HEK293 (cell line): ENCODE measurements around the gene TNFAIP8L3.

Experiments
- CTCF ChIP-seq: fragments of 450-650 bp; formaldehyde crosslinking; IDR thresholded peaks from 2 replicates; pipeline ENCODE4 v1.5.1; 2016; ENCODE audit warnings: missing biosample characterization, missing genetic modification characterization
- MYNN ChIP-seq: fragments of 450-650 bp; formaldehyde crosslinking; IDR thresholded peaks from 2 replicates; pipeline ENCODE4 v1.5.1; 2016; ENCODE audit warnings: missing biosample characterization, missing genetic modification characterization, borderline replicate concordance
- REST ChIP-seq: fragments of 450-650 bp; formaldehyde crosslinking; IDR thresholded peaks from 2 replicates; pipeline ENCODE4 v1.5.1; 2016; ENCODE audit warnings: missing biosample characterization, missing genetic modification characterization
- YY1 ChIP-seq: fragments of 450-650 bp; formaldehyde crosslinking; IDR thresholded peaks from 2 replicates; pipeline ENCODE4 v1.5.1; 2018; ENCODE audit warnings: missing biosample characterization, missing genetic modification characterization
- ZBTB7A ChIP-seq: fragments of 450-650 bp; formaldehyde crosslinking; IDR thresholded peaks from 2 replicates; pipeline ENCODE4 v1.5.1; 2016; ENCODE audit warnings: low read depth, missing biosample characterization, missing genetic modification characterization
- ZNF274 ChIP-seq, 2 experiments: fragments of 200-500 bp in 1 of 2; fragments of 450-650 bp in 1 of 2; sonication (Bioruptor generic) in 1 of 2; formaldehyde crosslinking in 1 of 2; IDR thresholded peaks; 2 replicates each; pipeline versions ENCODE4 v1.5.1 to v1.6.1; 2014 to 2016; ENCODE audit warnings: borderline replicate concordance in 1 of 2, inconsistent platforms in 1 of 2, low read length in 1 of 2, missing biosample characterization in 1 of 2, missing genetic modification characterization in 1 of 2
- ZNF398 ChIP-seq: fragments of 450-650 bp; formaldehyde crosslinking; IDR thresholded peaks from 2 replicates; pipeline ENCODE4 v1.5.1; 2017; ENCODE audit warnings: missing biosample characterization, missing genetic modification characterization
- ZXDB ChIP-seq: fragments of 450-650 bp; formaldehyde crosslinking; IDR thresholded peaks from 2 replicates; pipeline ENCODE4 v1.5.1; 2016; ENCODE audit warnings: missing biosample characterization, missing genetic modification characterization

- no peak for TF ChIP-seq ZNF398 (tag by site-specific recombination)
- TF ChIP-seq CTCF (tag by site-specific recombination) = no peak
- TF ChIP-seq YY1 (tag by site-specific recombination) = no peak
- TF ChIP-seq ZXDB = no peak
- no peak for TF ChIP-seq ZNF274 (IDR thresholded peaks at IDR 0.05; ENCODE audit: low read length)
- TF ChIP-seq ZNF274 (tag by site-specific recombination; IDR thresholded peaks at IDR 0.05; ENCODE audit: borderline replicate concordance) = no peak
- no peak for TF ChIP-seq MYNN (tag by site-specific recombination)
- no peak for TF ChIP-seq REST (tag by site-specific recombination)
- TF ChIP-seq ZBTB7A (tag by site-specific recombination) = no peak
These were observed 5.7 kb downstream of the TNFAIP8L3 start for GRCh38 chr15:51089041-51089440.
